PC-9 (cell line): ENCODE results near the gene CDR2L.

Source experiments
- CTCF ChIP-seq: fragments of 200-600 bp; sonication (generic); conservative IDR thresholded peaks from 2 replicates; pipeline ENCODE4 v1.6.1; 2017; ENCODE audit warnings: mixed run types, antibody characterized with exemption, mild to moderate bottlenecking, moderate library complexity
- EZH2 ChIP-seq: fragments of 200-600 bp; sonication (generic); IDR thresholded peaks from 2 replicates; pipeline ENCODE4 v1.8.0; 2017; ENCODE audit warnings: antibody characterized with exemption, low read depth

GRCh38 chr17:75020331-75021110 lies 33.1 kb downstream of the CDR2L start:
- TF ChIP-seq CTCF (no peak), EZH2 (no peak)
